ENCODE data around the gene ISM1. TPM values are rescaled to one million over a fixed set of nuclear protein-coding genes. Genes with fewer than 3 reads are reported as not detected.

The ISM1 gene
- total RNA-seq, 2 donors from 2014 or later, result 0.45 to 2.2 TPM

DNA sequence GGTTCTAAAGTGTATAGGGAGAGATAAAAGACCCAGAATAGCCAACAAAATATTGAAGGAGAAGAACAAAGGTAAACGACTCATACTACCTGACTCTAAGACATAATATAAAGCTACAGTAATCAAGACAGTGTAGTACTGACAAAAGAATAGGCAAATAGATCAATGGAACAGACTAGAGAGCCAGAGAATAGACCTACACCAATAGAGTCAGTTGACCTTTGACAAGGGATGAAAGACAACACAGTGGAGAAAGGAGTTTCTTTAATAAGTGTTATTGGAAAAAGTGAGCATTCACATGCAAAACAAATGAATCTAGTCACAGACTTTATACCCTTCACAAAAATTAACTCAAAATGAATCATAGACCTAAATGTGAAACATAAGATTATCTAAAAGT, 96.4 kb downstream of the ISM1 start:
- intact Hi-C loops (cut with DNase I), result no loop called here
- DNase-seq (ENCODE audit: low spot score), result no peak
- Histone ChIP-seq H3K36me3 (no peaks in the 10 kb centered on the region), H3K27me3 (replicated peaks; ENCODE audit: insufficient read depth) (no peaks in the 10 kb centered on the region), H3K4me1 (replicated peaks) (no peaks in the 10 kb centered on the region), H3K9me3 (no peaks in the 10 kb centered on the region), H3K4me3 (no peak overlapping the region), H3K27ac (no peak overlapping the region)
- TF ChIP-seq CTCF (IDR thresholded peaks at IDR 0.05), result no peak
- no peak for TF ChIP-seq POLR2AphosphoS5 (IDR thresholded peaks at IDR 0.05)
- WGBS, result 98% methylated on average over 1 of the region's 1 CpG

- Histone ChIP-seq H3K4me1 (replicated peaks) (no peaks in the 10 kb centered on the region), H3K9me3 (no peaks in the 10 kb centered on the region), H3K36me3 (no peaks in the 10 kb centered on the region), H3K27ac (no peak overlapping the region), H3K4me3 (no peak overlapping the region), H3K27me3 (replicated peaks; ENCODE audit: insufficient read depth) (no peaks in the 10 kb centered on the region)
- WGBS, result 84% methylated on average over 5 of the region's 5 CpGs
- DNase-seq (ENCODE audit: low spot score), result no peak
- no peak for TF ChIP-seq POLR2AphosphoS5 (IDR thresholded peaks at IDR 0.05)
- no peak for TF ChIP-seq CTCF (IDR thresholded peaks at IDR 0.05)
- no peak for TF ChIP-seq POLR2A (IDR thresholded peaks at IDR 0.05)
- intact Hi-C loops (cut with DNase I), result no loop called here
Measured at GRCh38 chr20:13318871-13319521, 97.9 kb downstream of the ISM1 start.

DNA sequence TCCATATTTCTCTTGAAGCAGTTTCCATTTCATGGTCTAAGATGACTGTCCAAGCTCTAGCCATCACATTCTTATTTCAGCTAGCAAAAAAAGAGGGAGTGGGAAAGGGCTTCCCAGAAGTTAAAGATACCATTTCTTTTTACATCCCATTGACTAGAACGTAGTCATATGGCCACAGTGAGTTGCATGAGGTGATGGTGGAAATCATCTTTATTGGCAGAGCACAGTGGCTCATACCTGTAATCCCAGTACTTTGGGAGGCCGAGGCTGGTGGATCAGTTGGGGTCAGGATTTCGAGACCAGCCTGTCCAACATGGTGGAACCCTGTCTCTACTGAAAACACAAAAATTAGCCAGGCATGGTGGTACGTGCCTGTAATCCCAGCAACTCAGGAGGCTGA, 99.6 kb downstream of the ISM1 start:
- 96% methylated on average over 4 of the region's 4 CpGs for WGBS
- H3K9me3 ChIP-seq, result no peaks in the 10 kb centered on the region
- H3K4me1 ChIP-seq (replicated peaks), result no peaks in the 10 kb centered on the region
- TF ChIP-seq POLR2AphosphoS5 (IDR thresholded peaks at IDR 0.05), result no peak
- no peak for TF ChIP-seq CTCF (IDR thresholded peaks at IDR 0.05)
- no peak for TF ChIP-seq POLR2A (IDR thresholded peaks at IDR 0.05)
- H3K27me3 ChIP-seq (replicated peaks; ENCODE audit: insufficient read depth), result no peaks in the 10 kb centered on the region
- no peak for DNase-seq (ENCODE audit: low spot score)
- intact Hi-C loops (cut with DNase I), result no loop called here
- H3K4me3 ChIP-seq, result no peak overlapping the region
- H3K27ac ChIP-seq, result no peak overlapping the region
- H3K36me3 ChIP-seq, result no peaks in the 10 kb centered on the region

- no peak for DNase-seq (ENCODE audit: low spot score)
- intact Hi-C loops (cut with DNase I), result no loop called here
- H3K9me3 ChIP-seq, result no peaks in the 10 kb centered on the region
- 94% methylated on average over 6 of the region's 7 CpGs for WGBS
- H3K4me3 ChIP-seq, result no peak overlapping the region
- H3K36me3 ChIP-seq, result no peaks in the 10 kb centered on the region
- no peaks in the 10 kb centered on the region for H3K4me1 ChIP-seq (replicated peaks)
- H3K27me3 ChIP-seq (replicated peaks; ENCODE audit: insufficient read depth), result no peaks in the 10 kb centered on the region
- H3K27ac ChIP-seq, result no peak overlapping the region
- TF ChIP-seq POLR2A (IDR thresholded peaks at IDR 0.05), result no peak
- no peak for TF ChIP-seq CTCF (IDR thresholded peaks at IDR 0.05)
- TF ChIP-seq POLR2AphosphoS5 (IDR thresholded peaks at IDR 0.05), result no peak
Measured at GRCh38 chr20:13321416-13321815, 100.3 kb downstream of the ISM1 start.

DNA sequence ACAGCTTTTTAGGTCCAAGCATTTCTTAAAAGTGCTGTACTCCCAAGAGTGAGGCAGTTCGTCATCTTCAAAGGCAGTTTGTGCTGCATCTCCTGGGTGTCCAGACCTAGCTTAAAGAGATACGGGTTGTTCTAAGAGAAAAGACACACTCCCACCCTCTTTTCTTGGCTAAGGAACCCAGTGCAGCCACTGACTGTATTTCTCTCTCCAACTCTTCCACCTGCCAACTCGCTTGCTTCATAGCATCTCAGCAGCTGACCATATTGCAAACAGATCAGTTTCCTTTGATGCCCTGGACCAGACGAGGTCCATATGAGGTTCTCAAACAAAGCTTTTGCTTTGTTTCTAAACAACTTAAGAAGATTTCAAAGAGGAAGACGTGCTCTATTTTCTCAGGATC, 101.1 kb downstream of the ISM1 start:
- TF ChIP-seq CTCF (IDR thresholded peaks at IDR 0.05) (no peak), POLR2AphosphoS5 (IDR thresholded peaks at IDR 0.05) (no peak), POLR2A (IDR thresholded peaks at IDR 0.05) (no peak)
- Histone ChIP-seq H3K4me3 (no peak overlapping the region), H3K4me1 (replicated peaks) (no peaks in the 10 kb centered on the region), H3K27ac (no peak overlapping the region), H3K9me3 (no peaks in the 10 kb centered on the region), H3K27me3 (replicated peaks; ENCODE audit: insufficient read depth) (no peaks in the 10 kb centered on the region), H3K36me3 (no peaks in the 10 kb centered on the region)
- 41% methylated on average over 5 of the region's 5 CpGs for WGBS
- no peak for DNase-seq (ENCODE audit: low spot score)
- intact Hi-C loops (cut with DNase I), result no loop called here

Measured in prostate gland (tissue), 2 donors.